Psoas muscle (tissue), 8 donors: ENCODE measurements around the gene F5. TPM values are rescaled to one million over a fixed set of nuclear protein-coding genes. Genes with fewer than 3 reads are reported as not detected.

Experiments
- ATAC-seq, 4 donors: fragments of 200-7000 bp; cut with Tn5 transposase; one replicate each; pipeline ENCODE4 v1.9.1; 2020; ENCODE audit warnings: moderate library complexity in 3 of 4, mild to moderate bottlenecking in 2 of 4
- DNase-seq, 2 donors: peaks; one replicate each; pipeline ENCODE4 v3.0.0-alpha.2; 2020
- H3K27ac ChIP-seq: fragments of 200-600 bp; one replicate; pipeline ENCODE4 v1.8.0; 2022
- H3K27me3 ChIP-seq, 3 donors: fragments of 200-600 bp in 1 of 3; one replicate each; pipeline versions ENCODE4 v1.6.1 to v1.8.0; 2013 to 2022; ENCODE audit warnings: low read length in 2 of 3, mild to moderate bottlenecking in 2 of 3, moderate library complexity in 1 of 3; ENCODE audit not compliant: insufficient read depth in 3 of 3
- H3K36me3 ChIP-seq, 2 donors: fragments of 200-600 bp in 1 of 2; one replicate each; pipeline versions ENCODE4 v1.6.1 to v1.8.0; 2013 to 2022; ENCODE audit warnings: low read depth in 1 of 2, mild to moderate bottlenecking in 1 of 2, moderate library complexity in 1 of 2; ENCODE audit not compliant: insufficient read depth in 1 of 2
- H3K4me1 ChIP-seq: fragments of 200-600 bp; one replicate; pipeline ENCODE4 v1.8.0; 2022
- H3K4me3 ChIP-seq: fragments of 200-600 bp; one replicate; pipeline ENCODE4 v1.8.0; 2022; ENCODE audit warnings: mild to moderate bottlenecking
- H3K9me3 ChIP-seq: fragments of 200-600 bp; one replicate; pipeline ENCODE4 v1.8.0; 2022
- WGBS, 3 donors: extraction: QIAGEN DNeasy Blood & Tissue Kit; methylation state at CpG; one replicate each; pipeline versions ENCODE4 v1.1.6 to v1.1.7; 2013; 5-methylcytosine and 5-hydroxymethylcytosine counted together
- intact Hi-C, 2 donors: fragments of 100-400 bp; cut with DNase I; formaldehyde crosslinking; loops; one replicate each; pipeline versions ENCODE4 v1.11.0 to v1.14.2; 2022
- polyA plus RNA-seq, 3 donors: library from polyadenylated mRNA; stranded (reverse); fragments of 200-250 nt; gene quantifications; one replicate each; pipeline ENCODE4 v1.2.3, GENCODE V29; 2013
- total RNA-seq, 4 donors: library from RNA; stranded (reverse); fragmentation: NEBNext Ultra II Directional in 2 of 4; extraction: Animal tissue kit (Norgen Biotek cat#: 25700) in 2 of 4; gene quantifications; one replicate each; pipeline versions ENCODE4 v1.2.1 to v1.2.4, GENCODE V29; 2021 to 2023
- TF ChIP-seq, protein P1 (sequence below): fragments of 200-600 bp; IDR thresholded peaks from one replicate; pipeline ENCODE4 v1.8.0; 2022; ENCODE audit warnings: antibody characterized with exemption
- donor health status: healthy with polysubstance abuse.
- donor health status: DM: no; HTN: no; CAD: no; lungs with moderate emphysema.
- donor health status: Bipolar disorder and iron deficiency.
- donor health status: healthy.
- donor health status: DM: yes; HTN: yes; CAD: no.
- donor health status: DM: no; HTN: no; CAD: no.
- donor health status: DM: no; HTN: no; CAD: no.
- donor health status: DM: yes; HTN: yes; CAD: no.

Gene F5
- total and polyA plus RNA-seq, 7 donors, result 0.01 to 0.22 (median 0.08) TPM; not detected in 2

DNA sequence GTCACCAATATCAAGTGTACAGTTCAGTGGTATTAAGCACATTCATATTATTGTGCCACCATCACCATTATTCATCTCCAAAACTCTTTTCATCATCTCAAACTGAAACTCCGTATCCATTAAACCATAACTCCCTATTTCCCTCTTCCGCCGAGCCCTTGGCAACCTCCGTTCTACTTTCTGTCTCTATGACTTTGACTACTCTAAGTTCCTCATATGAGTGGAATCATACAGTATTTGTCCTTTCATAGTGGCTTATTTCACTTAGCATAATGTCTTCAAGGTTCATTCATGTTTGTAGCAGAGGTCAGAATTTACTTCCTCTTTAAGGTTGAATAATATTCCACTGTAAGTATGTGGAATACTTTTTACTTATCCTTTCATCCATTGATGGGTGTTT, 21.9 kb upstream of the F5 start:
- no peaks in the 10 kb centered on the region for H3K4me1 ChIP-seq
- no peak overlapping the region for H3K4me3 ChIP-seq
- intact Hi-C loops, result loop anchor here in 1 of 2 donors (10.0 kb wide), 1 partner anchor 197 kb away; no protein-coding TSS in a partner anchor
- no peaks in the 10 kb centered on the region for H3K36me3 ChIP-seq
- H3K9me3 ChIP-seq, result no peaks in the 10 kb centered on the region
- H3K27me3 ChIP-seq, result peaks cover 0 to 2% (median 0%) of the 10 kb centered on the region in 3 donors
- TF ChIP-seq, protein P1, sequence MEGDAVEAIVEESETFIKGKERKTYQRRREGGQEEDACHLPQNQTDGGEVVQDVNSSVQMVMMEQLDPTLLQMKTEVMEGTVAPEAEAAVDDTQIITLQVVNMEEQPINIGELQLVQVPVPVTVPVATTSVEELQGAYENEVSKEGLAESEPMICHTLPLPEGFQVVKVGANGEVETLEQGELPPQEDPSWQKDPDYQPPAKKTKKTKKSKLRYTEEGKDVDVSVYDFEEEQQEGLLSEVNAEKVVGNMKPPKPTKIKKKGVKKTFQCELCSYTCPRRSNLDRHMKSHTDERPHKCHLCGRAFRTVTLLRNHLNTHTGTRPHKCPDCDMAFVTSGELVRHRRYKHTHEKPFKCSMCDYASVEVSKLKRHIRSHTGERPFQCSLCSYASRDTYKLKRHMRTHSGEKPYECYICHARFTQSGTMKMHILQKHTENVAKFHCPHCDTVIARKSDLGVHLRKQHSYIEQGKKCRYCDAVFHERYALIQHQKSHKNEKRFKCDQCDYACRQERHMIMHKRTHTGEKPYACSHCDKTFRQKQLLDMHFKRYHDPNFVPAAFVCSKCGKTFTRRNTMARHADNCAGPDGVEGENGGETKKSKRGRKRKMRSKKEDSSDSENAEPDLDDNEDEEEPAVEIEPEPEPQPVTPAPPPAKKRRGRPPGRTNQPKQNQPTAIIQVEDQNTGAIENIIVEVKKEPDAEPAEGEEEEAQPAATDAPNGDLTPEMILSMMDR, result no peak
- DNase-seq (no peak), ATAC-seq (no peak)
- WGBS, 3 donors, result 89 to 94% (median 94%) methylated on average over 4 of the region's 4 CpGs
- no peak overlapping the region for H3K27ac ChIP-seq

GRCh38 chr1:169604781-169605560, 18.7 kb upstream of the F5 start:
- TF ChIP-seq, protein P1, result no peak
- intact Hi-C loops, result loop anchor here in 1 of 2 donors (5.0 to 10.0 kb wide), 2 partner anchors 97 to 200 kb away; no protein-coding TSS in a partner anchor
- H3K36me3 ChIP-seq, result no peaks in the 10 kb centered on the region
- 61 to 66% (median 64%) methylated on average over 5 of the region's 5 CpGs for WGBS, 3 donors
- no peak overlapping the region for H3K27ac ChIP-seq
- peaks cover 0 to 2% (median 0%) of the 10 kb centered on the region in 3 donors for H3K27me3 ChIP-seq
- no peak for DNase-seq
- no peak overlapping the region for H3K4me3 ChIP-seq
- no peaks in the 10 kb centered on the region for H3K4me1 ChIP-seq
- H3K9me3 ChIP-seq, result no peaks in the 10 kb centered on the region
- ATAC-seq, result no peak

GRCh38 chr1:169601096-169601881, 15.0 kb upstream of the F5 start:
- intact Hi-C loops, result loop anchor here in 1 of 2 donors (5.0 to 10.0 kb wide), 2 partner anchors 101 to 204 kb away; no protein-coding TSS in a partner anchor
- no peak for DNase-seq

More at GRCh38 chr1:169601096-169601881, 15.0 kb upstream of the F5 start:
- Histone ChIP-seq H3K27me3 (peaks cover 0 to 5% (median 0%) of the 10 kb centered on the region in 3 donors), H3K27ac (no peak overlapping the region), H3K9me3 (no peaks in the 10 kb centered on the region), H3K4me1 (no peaks in the 10 kb centered on the region), H3K4me3 (no peak overlapping the region), H3K36me3 (no peaks in the 10 kb centered on the region)
- ATAC-seq, result no peak
- 35 to 41% (median 36%) methylated on average over 3 of the region's 3 CpGs for WGBS, 3 donors
- TF ChIP-seq, protein P1, result peak; percentile 25
